ENCODE measurements around the gene PTGES2.

Gene PTGES2

DNA sequence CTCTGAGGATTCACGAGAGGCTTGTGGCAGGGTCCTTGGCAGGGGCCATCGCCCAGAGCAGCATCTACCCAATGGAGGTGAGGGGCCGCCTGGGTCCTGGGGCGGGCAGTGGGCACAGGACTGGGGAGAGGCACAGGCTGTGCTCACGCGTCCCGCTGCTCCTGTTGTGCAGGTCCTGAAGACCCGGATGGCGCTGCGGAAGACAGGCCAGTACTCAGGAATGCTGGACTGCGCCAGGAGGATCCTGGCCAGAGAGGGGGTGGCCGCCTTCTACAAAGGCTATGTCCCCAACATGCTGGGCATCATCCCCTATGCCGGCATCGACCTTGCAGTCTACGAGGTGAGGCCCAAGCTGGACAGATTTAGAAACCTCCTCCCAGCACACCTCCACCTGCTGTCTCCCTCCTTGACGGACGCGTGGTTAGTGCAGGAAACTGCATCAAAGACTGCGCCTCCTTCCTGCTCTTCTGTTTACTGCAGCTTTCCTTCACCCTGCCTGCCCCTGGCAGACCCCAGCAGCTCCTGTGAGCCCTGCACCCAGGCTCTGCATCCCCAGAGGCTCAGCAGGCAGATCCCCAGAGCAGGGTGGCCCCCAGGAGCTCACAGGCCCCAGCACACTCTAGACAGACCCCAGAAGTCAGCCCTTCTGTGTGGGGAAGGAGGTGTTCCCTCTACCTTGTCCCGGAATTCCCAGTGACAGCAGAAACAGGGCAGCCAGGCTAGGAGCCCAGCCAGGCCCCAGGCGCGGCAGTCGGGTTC lies 21.2 kb downstream of the PTGES2 start:
- H3K4me3 ChIP-seq (ENCODE audit: low read length): no peak overlapping the region
- no peak overlapping the region for H2AFZ ChIP-seq (ENCODE audit: low read length)
- TF ChIP-seq EZH2 (optimal IDR thresholded peaks at IDR 0.05; ENCODE audit: low read depth, low read length): no peak
- TF ChIP-seq EZH2phosphoT487 (IDR thresholded peaks at IDR 0.05; ENCODE audit: low read length): no peak
- H3K9me2 ChIP-seq (replicated peaks; ENCODE audit: insufficient read depth, low read length): no peaks in the 10 kb centered on the region
- peaks cover 38% of the 10 kb centered on the region for H3K79me2 ChIP-seq (ENCODE audit: low read length)
- H3K36me3 ChIP-seq (replicated peaks; ENCODE audit: insufficient read depth, low read length): peaks cover 7% of the 10 kb centered on the region; the same call in 1 of the 2 replicates
- peaks cover 16% of the 10 kb centered on the region; the same call in 1 of the 2 replicates for H3F3A ChIP-seq (ENCODE audit: insufficient read depth, low read length)
- H3K4me1 ChIP-seq (ENCODE audit: low read length): no peaks in the 10 kb centered on the region
- no peak overlapping the region for H3K9ac ChIP-seq (ENCODE audit: low read length)
- H3K27me3 ChIP-seq (replicated peaks; ENCODE audit: insufficient read depth, low read length): no peaks in the 10 kb centered on the region
- H4K20me1 ChIP-seq (ENCODE audit: insufficient read depth, low read length): no peaks in the 10 kb centered on the region
- H3K9me3 ChIP-seq (replicated peaks; ENCODE audit: insufficient read depth, low read length): no peaks in the 10 kb centered on the region
- no peak overlapping the region for H3K4me2 ChIP-seq (ENCODE audit: low read depth, low read length)
- H3K27ac ChIP-seq (ENCODE audit: low read length): no peak overlapping the region
- DNase-seq: no peak

DNA sequence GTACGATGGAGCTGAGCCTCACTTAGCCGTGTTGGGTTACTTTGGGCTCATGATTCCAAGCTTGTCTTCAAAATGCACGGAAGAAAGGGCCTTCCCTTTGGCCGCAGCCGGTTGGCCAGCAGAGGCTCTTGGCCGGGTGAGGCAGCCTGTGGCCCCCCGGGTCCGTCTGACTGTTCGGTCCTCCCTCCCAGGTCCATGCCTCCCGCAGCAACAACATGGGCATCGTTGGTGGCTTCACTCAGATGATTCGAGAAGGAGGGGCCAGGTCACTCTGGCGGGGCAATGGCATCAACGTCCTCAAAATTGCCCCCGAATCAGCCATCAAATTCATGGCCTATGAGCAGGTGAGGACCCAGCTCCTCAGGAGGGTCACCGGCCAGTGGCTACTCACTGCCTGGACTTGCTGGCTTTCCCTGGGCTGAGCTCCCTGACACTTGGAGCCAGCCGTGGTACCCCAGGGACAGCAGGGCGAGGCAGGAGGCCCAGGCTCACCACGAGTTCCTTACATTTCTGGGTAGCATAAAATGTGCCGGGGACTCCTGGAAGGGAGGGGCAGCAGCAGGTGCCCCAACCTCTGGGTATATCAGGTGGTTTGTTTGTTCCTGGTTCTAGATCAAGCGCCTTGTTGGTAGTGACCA lies 21.9 kb downstream of the PTGES2 start:
- no peak overlapping the region for H3K9ac ChIP-seq (ENCODE audit: low read length)
- no peaks in the 10 kb centered on the region for H4K20me1 ChIP-seq (ENCODE audit: insufficient read depth, low read length)
- H3K4me3 ChIP-seq (ENCODE audit: low read length): no peak overlapping the region
- TF ChIP-seq EZH2phosphoT487 (IDR thresholded peaks at IDR 0.05; ENCODE audit: low read length): no peak
- TF ChIP-seq EZH2 (optimal IDR thresholded peaks at IDR 0.05; ENCODE audit: low read depth, low read length): no peak
- TF ChIP-seq, protein P1, sequence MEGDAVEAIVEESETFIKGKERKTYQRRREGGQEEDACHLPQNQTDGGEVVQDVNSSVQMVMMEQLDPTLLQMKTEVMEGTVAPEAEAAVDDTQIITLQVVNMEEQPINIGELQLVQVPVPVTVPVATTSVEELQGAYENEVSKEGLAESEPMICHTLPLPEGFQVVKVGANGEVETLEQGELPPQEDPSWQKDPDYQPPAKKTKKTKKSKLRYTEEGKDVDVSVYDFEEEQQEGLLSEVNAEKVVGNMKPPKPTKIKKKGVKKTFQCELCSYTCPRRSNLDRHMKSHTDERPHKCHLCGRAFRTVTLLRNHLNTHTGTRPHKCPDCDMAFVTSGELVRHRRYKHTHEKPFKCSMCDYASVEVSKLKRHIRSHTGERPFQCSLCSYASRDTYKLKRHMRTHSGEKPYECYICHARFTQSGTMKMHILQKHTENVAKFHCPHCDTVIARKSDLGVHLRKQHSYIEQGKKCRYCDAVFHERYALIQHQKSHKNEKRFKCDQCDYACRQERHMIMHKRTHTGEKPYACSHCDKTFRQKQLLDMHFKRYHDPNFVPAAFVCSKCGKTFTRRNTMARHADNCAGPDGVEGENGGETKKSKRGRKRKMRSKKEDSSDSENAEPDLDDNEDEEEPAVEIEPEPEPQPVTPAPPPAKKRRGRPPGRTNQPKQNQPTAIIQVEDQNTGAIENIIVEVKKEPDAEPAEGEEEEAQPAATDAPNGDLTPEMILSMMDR (IDR thresholded peaks at IDR 0.05; ENCODE audit: low read length): no peak
- H3K9me3 ChIP-seq (replicated peaks; ENCODE audit: insufficient read depth, low read length): no peaks in the 10 kb centered on the region
- H3K27ac ChIP-seq (ENCODE audit: low read length): no peak overlapping the region
- peaks cover 45% of the 10 kb centered on the region for H3K79me2 ChIP-seq (ENCODE audit: low read length)
- H3K4me2 ChIP-seq (ENCODE audit: low read depth, low read length): no peak overlapping the region
- no peak for DNase-seq
- H3F3A ChIP-seq (ENCODE audit: insufficient read depth, low read length): peaks cover 16% of the 10 kb centered on the region; the same call in 1 of the 2 replicates
- H3K36me3 ChIP-seq (replicated peaks; ENCODE audit: insufficient read depth, low read length): peaks cover 10% of the 10 kb centered on the region
- H2AFZ ChIP-seq (ENCODE audit: low read length): no peak overlapping the region
- no peaks in the 10 kb centered on the region for H3K9me2 ChIP-seq (replicated peaks; ENCODE audit: insufficient read depth, low read length)
- H3K27me3 ChIP-seq (replicated peaks; ENCODE audit: insufficient read depth, low read length): no peaks in the 10 kb centered on the region
- no peaks in the 10 kb centered on the region for H3K4me1 ChIP-seq (ENCODE audit: low read length)

- Histone ChIP-seq H3K9ac (ENCODE audit: low read length) (no peak overlapping the region), H3K4me1 (ENCODE audit: low read length) (no peaks in the 10 kb centered on the region), H3K27ac (ENCODE audit: low read length) (no peak overlapping the region), H2AFZ (ENCODE audit: low read length) (no peak overlapping the region), H4K20me1 (ENCODE audit: insufficient read depth, low read length) (peaks cover 8% of the 10 kb centered on the region), H3K27me3 (replicated peaks; ENCODE audit: insufficient read depth, low read length) (no peaks in the 10 kb centered on the region), H3K79me2 (ENCODE audit: low read length) (peaks cover 59% of the 10 kb centered on the region), H3F3A (ENCODE audit: insufficient read depth, low read length) (peaks cover 12% of the 10 kb centered on the region; the same call in 1 of the 2 replicates), H3K4me2 (ENCODE audit: low read depth, low read length) (no peak overlapping the region), H3K9me2 (replicated peaks; ENCODE audit: insufficient read depth, low read length) (no peaks in the 10 kb centered on the region), H3K36me3 (replicated peaks; ENCODE audit: insufficient read depth, low read length) (peaks cover 10% of the 10 kb centered on the region), H3K9me3 (replicated peaks; ENCODE audit: insufficient read depth, low read length) (no peaks in the 10 kb centered on the region), H3K4me3 (ENCODE audit: low read length) (no peak overlapping the region)
- no peak for DNase-seq
- TF ChIP-seq, protein P1 (IDR thresholded peaks at IDR 0.05; ENCODE audit: low read length): no peak
- TF ChIP-seq EZH2phosphoT487 (IDR thresholded peaks at IDR 0.05; ENCODE audit: low read length): no peak
- TF ChIP-seq EZH2 (optimal IDR thresholded peaks at IDR 0.05; ENCODE audit: low read depth, low read length): no peak
Observed at GRCh38 chr9:128104171-128104618, 23.3 kb downstream of the PTGES2 start.

Measured in MM.1S (cell line).